Measurements from ENCODE around the gene FAM76A. TPM values are rescaled to one million over a fixed set of nuclear protein-coding genes. Genes with fewer than 3 reads are reported as not detected.

Gene FAM76A
- total RNA-seq, 1 donor from 2014 or later = 9.1 TPM

DNA sequence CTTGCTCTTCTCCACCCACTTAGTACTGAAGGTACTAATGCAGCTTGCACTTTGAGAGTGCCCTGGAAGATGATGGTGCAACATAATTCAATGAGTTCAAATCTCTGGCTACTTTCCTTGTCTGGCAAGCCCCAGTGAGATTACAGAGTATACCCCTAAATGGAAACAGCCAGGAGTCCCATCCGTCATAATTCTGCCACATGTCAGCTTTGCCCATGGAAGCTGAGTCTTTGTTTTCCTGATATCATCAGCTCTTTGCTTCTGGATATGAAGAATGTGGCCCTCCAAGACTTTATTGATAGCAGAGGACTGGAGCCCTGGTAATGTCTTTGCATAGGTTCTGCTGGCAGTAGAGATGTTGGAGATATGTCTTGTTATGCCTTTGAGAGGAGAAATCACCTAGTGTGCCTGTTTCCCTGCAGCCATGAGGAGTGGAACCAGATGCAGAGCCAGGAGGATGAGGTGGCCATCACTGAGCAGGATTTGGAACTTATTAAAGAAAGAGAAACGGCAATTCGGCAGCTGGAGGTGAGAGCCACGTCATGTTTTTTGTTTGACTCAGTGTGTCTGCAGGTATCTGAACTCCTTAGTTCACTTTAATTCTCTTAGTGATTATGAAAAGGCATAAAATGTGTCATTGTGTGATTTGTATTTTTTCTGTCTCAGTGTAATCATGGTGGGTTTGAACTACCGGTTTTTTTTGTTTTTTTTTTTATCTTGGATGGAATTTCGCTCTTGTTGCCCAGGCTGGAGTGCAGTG, 86.2 kb downstream of the FAM76A start:
- no peak for DNase-seq
- TF ChIP-seq, protein P1, sequence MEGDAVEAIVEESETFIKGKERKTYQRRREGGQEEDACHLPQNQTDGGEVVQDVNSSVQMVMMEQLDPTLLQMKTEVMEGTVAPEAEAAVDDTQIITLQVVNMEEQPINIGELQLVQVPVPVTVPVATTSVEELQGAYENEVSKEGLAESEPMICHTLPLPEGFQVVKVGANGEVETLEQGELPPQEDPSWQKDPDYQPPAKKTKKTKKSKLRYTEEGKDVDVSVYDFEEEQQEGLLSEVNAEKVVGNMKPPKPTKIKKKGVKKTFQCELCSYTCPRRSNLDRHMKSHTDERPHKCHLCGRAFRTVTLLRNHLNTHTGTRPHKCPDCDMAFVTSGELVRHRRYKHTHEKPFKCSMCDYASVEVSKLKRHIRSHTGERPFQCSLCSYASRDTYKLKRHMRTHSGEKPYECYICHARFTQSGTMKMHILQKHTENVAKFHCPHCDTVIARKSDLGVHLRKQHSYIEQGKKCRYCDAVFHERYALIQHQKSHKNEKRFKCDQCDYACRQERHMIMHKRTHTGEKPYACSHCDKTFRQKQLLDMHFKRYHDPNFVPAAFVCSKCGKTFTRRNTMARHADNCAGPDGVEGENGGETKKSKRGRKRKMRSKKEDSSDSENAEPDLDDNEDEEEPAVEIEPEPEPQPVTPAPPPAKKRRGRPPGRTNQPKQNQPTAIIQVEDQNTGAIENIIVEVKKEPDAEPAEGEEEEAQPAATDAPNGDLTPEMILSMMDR (IDR thresholded peaks at IDR 0.05; ENCODE audit: partially characterized antibody, unreplicated experiment) = no peak
- Mint-ChIP-seq H3K36me3 (ENCODE audit: unreplicated experiment) (no peaks in the 10 kb centered on the region), H3K27me3 (ENCODE audit: unreplicated experiment) (no peaks in the 10 kb centered on the region), H3K27ac (ENCODE audit: unreplicated experiment) (no peak overlapping the region), H3K9me3 (ENCODE audit: unreplicated experiment) (no peaks in the 10 kb centered on the region), H3K4me3 (ENCODE audit: unreplicated experiment) (no peak overlapping the region), H3K4me1 (ENCODE audit: low read depth, unreplicated experiment) (no peaks in the 10 kb centered on the region)

Other genes starting within 250 kb of the FAM76A start
- gene WASF2, start 235.8 kb upstream of the FAM76A start, total RNA-seq (ENCODE audit: unreplicated experiment) = 47.0 TPM
- gene AHDC1, start 121.8 kb upstream of the FAM76A start, total RNA-seq (ENCODE audit: unreplicated experiment) = 131 TPM
- gene FGR, start 90.8 kb upstream of the FAM76A start, total RNA-seq (ENCODE audit: unreplicated experiment) = not detected
- gene IFI6, start 53.8 kb upstream of the FAM76A start, total RNA-seq (ENCODE audit: unreplicated experiment) = 1.4 TPM
- gene STX12, start 47.3 kb downstream of the FAM76A start, total RNA-seq (ENCODE audit: unreplicated experiment) = 47.7 TPM
- 60.2 TPM for gene PPP1R8, start 104.8 kb downstream of the FAM76A start, total RNA-seq (ENCODE audit: unreplicated experiment)
- gene THEMIS2, start 146.6 kb downstream of the FAM76A start, total RNA-seq (ENCODE audit: unreplicated experiment) = 4.6 TPM
- 22.6 TPM for gene RPA2, start 188.6 kb downstream of the FAM76A start, total RNA-seq (ENCODE audit: unreplicated experiment)
- not detected for gene SMPDL3B, start 209.0 kb downstream of the FAM76A start, total RNA-seq (ENCODE audit: unreplicated experiment)
- 14.2 TPM for gene XKR8, start 234.0 kb downstream of the FAM76A start, total RNA-seq (ENCODE audit: unreplicated experiment)

Data from glutamatergic neuron (in vitro differentiated cells).